Skeletal muscle cell (primary cell): ENCODE results near the gene NOX3.
"Not testable (repeated sequence)": the region's sequence is repeated elsewhere in the genome, so short reads cannot be mapped to it uniquely, and the experiment has no call there.

Experiments used
- DNase-seq: peaks from one replicate; pipeline ENCODE4 v3.0.0-alpha.2; 2010; ENCODE audit warnings: low read depth
- H3K4me3 ChIP-seq: 2 replicates; pipeline ENCODE4 v1.5.1; 2011; ENCODE audit warnings: low read depth, mild to moderate bottlenecking, control low read depth, low read length, moderate library complexity

Gene NOX3

DNA sequence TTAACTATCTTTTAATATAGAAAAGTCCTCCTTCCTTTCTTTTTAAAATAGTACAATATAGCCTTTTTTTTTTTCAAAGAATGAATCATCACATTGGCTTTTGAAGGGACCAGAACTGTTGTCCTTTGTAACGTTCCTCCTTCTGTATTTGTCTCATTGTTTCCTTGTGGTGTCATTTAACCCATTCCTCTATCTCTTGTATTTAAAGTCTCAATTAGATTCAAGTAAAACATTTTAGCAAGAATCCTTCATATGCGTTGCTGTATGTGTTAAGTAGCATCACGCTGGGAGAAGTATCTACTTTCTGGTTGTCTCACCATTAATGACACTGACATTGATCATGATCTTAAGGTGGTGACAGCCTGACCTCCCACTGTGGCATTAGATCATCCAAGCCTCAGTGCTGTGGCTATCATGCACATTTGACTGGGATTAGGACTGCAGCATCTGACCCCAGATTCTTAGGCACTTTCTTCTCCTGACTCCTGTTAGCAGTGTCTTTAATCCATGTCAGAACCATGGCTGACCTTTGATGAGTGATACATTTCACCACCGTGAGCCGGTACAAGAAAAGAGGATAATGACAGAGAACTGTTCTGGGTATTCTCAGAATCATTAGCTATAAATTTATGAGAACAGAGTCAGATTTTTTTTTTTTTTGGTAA, 73.8 kb downstream of the NOX3 start:
- no peak overlapping the region for H3K4me3 ChIP-seq

DNA sequence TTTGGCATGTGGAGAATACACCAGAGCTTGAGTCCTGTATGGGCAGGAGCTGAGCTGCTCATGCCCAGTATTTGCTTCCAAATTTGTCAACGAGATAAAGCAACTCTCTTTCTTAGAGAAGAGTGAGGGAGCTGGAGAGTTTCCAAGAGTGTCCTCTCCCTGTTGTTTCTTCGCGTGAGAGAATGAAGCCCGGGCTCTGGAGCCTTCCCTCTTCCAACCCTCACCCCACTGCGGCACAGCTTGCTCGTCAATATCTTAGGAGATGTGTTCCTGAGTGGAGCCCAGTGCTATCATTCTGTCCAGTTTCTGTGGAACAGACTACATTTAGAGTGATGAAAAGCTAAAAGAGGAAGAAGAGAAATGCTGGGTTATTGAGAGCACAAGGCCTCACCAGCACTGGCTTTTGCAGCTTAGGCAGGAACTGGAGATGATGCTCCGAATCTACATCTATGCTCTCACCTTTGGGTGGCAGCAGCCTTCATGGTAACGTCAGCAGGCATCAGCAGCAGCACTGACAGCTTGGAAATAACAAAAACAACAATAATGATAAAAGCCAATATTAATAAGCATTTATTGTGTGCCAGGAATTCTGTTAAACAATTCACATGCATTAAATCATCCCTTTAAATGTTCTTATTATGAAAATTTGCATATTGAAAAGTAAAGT, 74.8 kb downstream of the NOX3 start:
- DNase-seq: no peak
- no peak overlapping the region for H3K4me3 ChIP-seq

More for the DNA sequence above, 73.8 kb downstream of the NOX3 start:
- peak; percentile 30 for DNase-seq

DNA sequence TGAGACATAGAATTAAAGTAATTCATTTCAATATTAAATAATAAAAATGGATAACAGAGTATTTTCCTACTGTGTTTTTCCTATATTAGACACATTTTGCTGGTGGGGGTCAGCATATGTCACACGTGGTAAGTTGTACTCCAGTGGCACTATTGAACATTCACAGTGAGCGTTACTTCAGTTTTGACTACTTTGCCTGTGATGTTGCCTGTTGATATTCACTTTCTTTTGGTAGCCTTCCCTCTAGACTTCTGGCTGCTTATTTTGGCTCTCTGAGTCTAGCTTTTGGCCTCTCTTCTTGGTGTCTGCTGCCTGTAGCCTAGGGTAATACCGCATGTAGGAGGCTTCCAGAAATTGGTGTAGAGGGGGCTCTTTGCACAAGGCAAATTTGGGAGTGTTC, 76.9 kb downstream of the NOX3 start:
- DNase-seq: no peak
- H3K4me3 ChIP-seq: no peak overlapping the region

DNA sequence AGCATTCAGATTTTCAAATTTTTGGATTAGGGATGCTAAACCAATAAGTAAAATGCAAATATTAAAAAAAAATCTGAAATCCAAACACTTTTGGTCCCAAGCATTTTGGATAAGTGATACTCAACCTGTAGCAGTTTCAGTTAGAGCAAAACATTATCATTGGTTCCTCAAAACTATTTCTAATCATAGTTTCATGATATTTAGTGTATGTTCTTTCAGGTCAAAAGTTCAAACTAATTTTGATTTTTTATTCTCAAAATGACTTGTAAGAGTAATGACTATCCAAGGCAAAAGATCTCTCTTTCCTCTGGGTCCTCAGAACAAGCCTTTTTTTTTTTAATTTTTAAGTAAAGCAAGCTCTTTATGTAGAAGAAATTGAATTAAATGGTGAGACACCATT, 77.4 kb downstream of the NOX3 start:
- no peak for DNase-seq
- H3K4me3 ChIP-seq: no peak overlapping the region

DNA sequence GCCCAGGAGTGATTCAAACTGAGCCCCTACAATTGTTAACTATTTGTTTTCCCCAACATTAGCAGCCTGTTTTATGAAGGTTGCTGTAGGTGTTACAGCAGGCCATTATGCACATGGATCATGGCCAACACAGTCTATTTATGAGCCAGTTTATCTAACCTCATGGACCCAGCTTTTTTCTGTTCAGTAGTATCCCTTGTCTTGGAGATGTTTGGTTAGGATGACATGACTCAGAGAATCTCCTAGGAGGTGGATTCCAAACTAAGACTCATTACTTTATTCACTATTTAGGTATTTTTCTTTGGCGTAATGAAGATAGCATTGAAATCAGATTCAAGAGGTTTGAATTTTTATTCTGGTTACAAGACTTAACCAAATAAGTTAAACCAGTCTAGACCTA, 78.6 kb downstream of the NOX3 start:
- peak; percentile 50 for DNase-seq
- H3K4me3 ChIP-seq: no peak overlapping the region

DNA sequence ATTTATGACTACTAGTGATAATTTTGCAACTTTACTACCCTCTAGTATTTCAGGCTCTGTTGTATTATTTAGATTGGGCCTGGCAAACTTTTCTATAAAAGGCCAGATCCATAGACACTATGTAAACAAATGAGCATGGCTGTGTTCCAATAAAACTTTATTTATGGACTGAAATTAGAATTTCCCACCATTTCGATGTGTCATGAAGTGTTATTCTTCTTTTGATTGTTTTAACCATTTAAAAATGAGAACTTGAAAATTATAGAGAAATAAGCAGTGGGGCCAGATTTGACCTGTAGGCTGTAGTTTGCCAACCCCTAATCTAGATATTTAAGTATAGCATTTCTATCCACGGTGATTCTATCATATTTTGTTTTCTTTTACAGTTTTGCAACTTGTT, 79.8 kb downstream of the NOX3 start:
- no peak overlapping the region for H3K4me3 ChIP-seq
- no peak for DNase-seq

DNA sequence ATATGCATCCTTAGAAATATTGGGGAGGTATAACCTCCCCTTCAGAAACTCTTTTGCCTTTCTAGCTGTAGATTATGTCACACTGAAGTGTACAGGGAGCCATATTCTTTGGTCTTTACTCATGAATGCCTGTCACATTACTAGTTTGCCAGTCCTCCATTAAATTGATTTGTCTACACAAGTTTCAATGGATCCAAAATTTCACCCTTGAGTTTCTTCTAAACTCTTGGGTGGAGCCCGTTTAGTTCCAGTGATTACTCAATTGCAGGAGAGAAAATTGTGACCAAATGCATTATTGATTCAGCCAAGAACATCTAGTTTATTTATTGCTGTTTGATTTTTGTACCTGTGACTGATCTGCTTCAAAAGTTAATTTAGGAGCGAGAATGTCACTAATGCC, 81.0 kb downstream of the NOX3 start:
- no peak for DNase-seq
- no peak overlapping the region for H3K4me3 ChIP-seq

DNA sequence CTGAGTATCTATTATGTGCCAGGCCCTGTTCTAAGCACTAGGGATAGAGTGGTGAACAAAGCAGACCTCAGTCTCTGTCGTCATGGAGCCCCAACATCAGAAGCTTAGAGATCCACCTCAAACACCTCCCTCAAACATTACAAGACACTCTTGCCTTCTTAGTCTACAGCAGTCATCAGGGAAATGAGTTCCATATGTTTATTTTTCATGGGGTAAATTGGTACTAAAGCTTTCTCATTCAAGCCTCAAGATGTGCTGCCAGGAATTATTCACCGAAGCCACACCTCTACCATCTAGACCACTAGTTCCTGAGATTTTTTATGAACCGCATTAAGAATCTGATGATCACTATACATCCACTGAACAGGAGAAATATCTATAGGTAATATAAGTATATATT, 82.4 kb downstream of the NOX3 start:
- DNase-seq: no peak

DNA sequence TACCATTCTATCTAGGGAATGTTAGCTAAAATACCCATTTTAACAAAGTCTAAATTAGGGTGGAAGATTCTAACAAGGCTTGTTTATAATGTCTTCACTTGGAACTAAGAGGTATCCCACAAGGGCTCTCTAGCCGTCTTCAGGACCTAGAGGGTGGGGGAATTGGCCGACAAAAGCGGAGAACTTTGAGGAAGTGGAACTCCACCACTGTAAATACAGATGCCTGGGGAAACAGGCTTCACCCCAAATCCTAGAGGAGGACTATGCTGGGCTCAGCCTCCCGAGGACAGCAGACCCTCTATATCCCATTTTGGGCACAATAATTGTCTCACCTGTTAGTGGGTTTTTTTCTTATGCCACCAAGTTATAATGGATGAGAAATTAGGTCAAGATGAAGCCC, 83.4 kb downstream of the NOX3 start:
- no peak overlapping the region for H3K4me3 ChIP-seq
- DNase-seq: no peak

More for the DNA sequence above, 82.4 kb downstream of the NOX3 start:
- H3K4me3 ChIP-seq: no peak overlapping the region

DNA sequence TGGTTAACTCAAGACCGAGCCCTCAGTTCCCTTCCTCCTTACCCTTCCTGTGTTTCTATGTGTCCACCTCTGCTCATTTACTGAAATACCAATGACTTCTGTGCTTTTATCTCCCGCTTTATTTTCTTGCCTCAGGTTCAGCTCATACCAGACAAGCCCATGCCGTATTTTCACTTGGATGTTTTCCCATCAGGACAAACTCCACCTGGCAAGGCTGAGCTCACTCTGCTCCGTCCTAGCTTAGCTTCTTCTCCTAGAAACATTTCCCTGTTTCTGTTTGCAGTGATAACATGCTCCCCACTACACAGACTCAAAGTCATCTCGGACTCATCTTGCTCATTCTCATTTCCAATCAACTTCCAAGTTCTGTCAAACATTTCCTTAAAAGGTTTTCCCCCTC, 84.4 kb downstream of the NOX3 start:
- H3K4me3 ChIP-seq: no peak overlapping the region
- DNase-seq: no peak

DNA sequence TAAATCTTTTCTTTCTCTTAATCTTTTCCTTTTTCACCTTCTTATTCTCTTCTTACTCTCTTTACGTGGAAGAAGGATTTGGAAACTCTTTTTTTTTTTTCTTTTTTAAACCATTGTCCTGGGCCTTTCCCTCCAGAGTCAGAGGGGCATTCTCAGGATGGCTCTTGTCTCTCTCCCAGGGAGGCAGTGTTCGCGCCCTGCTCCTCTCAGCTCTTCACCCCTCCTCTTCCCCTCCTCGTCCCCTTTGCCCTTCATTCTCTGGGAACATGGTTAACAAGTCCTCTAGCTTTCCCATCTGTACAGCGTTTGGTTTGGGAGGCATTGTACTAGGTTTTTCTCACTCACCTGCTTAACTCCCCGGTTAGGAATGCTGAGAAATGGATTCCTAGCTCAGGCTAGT, 89.3 kb downstream of the NOX3 start:
- H3K4me3 ChIP-seq: no peak overlapping the region
- no peak for DNase-seq

DNA sequence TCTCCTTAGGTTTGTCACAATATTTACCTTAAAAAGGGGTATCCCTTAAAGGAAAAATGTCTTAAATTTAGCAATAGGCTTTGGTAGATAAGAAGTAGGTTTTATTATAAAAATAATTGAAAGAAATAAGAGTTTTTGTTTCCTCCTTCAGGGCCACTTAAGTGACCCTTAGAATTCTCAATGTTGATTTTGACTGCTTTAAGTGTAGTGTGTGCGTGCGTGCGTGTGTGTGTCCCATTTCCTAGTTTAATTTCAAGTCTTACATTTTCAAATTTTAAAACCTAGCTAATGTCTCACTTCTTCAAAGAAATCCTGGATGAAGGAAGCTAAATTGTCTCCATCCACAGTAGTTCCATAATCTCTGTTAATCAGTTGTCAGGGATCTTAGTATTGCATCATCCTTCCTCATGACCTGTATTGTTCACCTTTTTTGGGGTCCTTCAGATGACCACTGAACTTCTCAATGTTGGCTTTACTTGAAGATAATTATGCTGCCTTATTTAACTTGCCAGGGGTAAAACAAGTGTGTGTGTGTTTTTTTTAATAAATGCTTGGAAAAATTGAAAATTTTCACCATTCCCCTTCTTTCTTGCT, 90.7 kb downstream of the NOX3 start:
- H3K4me3 ChIP-seq: no peak overlapping the region
- no peak for DNase-seq

DNA sequence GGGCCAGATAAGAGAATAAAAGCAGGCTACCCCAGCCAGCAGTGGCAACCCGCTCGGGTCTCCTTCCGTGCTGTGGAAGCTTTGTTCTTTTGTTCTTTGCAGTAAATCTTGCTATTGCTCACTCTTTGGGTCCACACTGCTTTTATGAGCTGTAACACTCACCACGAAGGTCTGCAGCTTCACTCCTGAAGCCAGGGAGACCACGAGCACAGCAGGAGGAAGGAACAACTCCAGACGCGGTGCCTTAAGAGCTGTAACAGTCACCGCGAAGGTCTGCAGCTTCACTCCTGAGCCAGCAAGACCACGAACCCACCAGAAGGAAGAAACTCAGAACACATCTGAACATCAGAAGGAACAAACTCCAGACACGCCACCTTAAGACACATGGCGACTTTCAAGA, 91.6 kb downstream of the NOX3 start:
- H3K4me3 ChIP-seq, DNase-seq: not testable (repeated sequence)

DNA sequence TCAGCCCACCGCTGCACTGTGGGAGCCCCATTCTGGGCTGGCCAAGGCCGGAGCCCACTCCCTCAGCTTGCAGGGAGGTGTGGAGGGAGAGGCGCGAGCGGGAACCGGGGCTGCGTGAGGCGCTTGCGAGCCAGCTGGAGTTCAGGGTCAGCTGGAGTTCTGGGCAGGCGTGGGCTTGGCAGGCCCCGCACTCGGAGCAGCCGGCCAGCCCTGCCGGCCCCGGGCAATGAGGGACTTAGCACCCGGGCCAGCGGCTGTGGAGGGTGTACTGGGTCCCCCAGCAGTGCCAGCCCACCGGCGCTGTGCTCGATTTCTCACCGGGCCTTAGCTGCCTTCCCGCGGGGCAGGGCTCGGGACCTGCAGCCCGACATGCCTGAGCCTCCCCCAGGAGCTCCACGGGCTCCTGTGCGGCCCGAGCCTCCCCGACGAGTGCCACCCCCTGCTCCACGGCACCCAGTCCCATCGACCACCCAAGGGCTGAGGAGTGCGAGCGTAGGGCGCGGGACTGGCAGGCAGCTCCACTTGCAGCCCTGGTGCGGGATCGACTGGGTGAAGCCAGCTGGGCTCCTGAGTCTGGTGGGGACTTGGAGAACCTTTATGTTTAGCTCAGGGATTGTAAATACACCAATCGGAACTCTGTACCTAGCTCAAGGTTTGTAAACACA, 92.5 kb downstream of the NOX3 start:
- not testable (repeated sequence) for DNase-seq, H3K4me3 ChIP-seq

DNA sequence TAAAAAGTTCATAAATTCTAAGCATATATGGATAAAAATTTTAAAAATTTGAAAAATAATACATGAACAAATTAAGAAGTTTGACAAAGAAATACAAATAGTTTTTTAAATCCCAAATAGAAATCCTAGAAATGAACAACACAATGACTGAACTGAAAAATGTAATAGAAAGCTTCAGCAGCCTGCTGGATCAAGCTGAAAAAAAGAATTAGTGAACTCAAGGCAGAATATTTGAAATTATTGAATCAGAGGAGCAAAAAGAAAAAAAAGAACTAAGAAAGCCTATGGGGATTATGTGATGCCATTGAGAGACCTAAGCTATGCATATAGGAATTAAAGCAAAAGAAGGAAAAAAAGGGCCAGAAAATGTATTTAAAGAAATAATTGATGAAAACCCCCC, 101.5 kb downstream of the NOX3 start:
- no peak for DNase-seq
- no peak overlapping the region for H3K4me3 ChIP-seq

DNA sequence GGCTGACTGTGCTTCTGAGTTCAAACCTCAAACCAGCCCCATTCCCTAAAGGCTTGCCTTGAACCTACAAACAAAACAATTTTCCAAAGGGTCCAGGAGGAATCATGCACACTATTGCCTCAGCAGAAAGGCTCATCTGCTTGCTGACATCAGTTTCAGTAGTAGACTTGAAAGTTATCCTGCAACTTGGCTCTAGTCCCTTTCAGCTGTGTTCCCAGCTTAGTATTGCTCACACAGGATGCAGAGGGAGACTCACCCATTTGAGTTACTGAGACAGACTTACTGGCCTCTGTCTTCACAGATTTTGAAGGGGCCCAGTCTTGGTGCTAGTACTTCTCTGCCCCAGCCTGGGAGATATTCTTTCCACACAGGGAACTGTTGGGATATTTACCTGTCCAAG, 102.8 kb downstream of the NOX3 start:
- no peak for DNase-seq
- H3K4me3 ChIP-seq: no peak overlapping the region

DNA sequence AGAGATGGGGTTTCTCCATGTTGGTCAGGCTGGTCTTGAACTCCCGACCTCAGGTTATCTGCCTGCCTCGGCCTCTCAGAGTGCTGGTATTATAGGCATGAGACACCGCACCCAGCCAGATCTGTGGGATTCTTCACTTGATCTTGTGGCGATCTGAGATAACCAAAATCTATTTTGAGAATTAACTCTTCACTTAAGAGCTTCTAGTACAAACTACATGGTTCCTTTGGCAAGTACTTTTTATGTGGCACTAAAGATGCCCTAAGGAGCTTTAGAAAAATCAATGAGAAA, 103.6 kb downstream of the NOX3 start:
- DNase-seq: no peak
- H3K4me3 ChIP-seq: no peak overlapping the region

DNA sequence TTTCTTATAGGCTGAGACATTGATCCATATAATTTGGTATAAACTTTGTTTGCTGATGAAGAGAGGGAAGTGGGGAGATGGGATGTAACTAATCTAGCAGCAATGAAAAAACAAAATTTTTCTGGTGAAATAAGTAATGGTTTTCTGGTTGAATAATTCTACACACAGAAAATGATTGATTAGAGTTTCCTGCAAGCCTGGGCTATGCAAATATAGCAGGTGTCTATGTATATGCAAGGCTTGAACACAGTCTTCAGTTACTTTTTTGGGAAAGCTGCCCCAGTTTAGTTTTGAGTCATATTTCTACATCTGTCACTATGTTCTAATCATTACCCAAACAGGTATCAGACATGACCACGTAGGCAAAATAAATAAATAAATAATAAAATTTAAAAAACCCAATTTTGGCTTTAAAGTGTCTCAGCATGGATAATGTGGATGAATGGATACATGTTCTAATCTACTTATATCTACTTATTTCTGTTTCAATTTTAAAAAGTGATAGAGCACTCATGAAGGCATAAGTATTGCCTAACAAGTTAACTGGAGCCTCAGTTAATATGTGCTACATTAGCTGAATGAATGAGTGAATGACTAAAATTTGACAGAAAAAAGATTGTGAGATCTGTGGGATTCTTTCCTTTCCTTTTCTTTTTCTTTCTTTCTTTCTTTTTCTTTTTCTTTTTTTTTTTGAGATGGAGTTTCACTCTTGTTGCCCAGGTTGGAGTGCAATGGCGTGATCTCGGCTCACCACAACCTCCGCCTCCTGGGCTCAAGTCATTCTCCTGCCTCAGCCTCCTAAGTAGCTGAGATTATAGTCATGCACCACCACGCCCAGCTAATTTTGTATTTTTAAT, 104.1 kb downstream of the NOX3 start:
- H3K4me3 ChIP-seq: no peak overlapping the region
- no peak for DNase-seq

DNA sequence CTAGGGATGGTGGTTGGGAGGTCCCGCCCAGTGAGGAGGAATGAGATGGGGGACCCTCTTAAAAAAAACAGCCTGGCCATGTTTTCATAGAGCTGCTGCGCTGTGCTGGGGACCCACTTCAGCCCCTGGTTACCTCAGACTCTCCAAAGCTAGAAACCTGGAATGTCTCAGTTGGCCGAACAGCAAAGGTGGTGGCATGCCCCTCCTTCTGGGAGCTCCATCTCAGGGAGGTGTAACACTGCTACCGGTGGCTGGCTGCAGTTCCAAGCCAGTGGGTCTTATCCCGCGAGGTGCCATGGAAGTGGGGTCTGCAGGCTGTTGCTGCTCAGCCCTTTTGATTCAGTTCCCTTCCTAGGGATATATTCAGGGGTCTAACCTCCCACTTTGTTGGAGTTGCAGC, 105.7 kb downstream of the NOX3 start:
- no peak for DNase-seq
- no peak overlapping the region for H3K4me3 ChIP-seq

DNA sequence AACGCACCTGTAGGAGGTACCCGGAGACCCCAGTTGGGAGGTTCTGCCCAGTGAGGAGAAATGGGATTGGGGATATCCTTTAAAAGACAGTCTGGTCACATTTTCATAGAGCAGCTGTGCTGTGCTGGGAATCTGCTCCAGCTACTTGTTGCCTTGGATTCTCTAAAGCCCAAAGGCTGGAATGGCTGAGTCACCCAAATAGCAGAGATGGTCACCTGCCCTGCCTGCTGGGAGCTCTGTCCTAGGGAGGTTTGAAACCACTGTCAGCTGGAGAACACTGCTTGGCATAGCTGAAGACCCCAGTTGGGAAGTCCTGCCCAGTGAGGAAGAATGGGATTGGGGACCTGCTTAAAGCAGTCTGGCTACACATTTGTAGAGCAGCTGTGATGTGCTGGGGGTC, 106.5 kb downstream of the NOX3 start:
- no peak overlapping the region for H3K4me3 ChIP-seq

More for the DNA sequence above, 106.5 kb downstream of the NOX3 start:
- DNase-seq: no peak
